MM.1S (cell line): ENCODE data around the gene CALCR.

ENCODE experiments used
- CTCF ChIP-seq: fragments of 300-600 bp; sonication (generic); IDR thresholded peaks from 2 replicates; pipeline ENCODE4 v1.5.1; 2016; ENCODE audit warnings: antibody characterized with exemption, low read length, mixed read lengths
- EZH2 ChIP-seq: fragments of 300-600 bp; sonication (generic); optimal IDR thresholded peaks from 2 replicates; pipeline ENCODE3; 2017; ENCODE audit warnings: low read depth, mild to moderate bottlenecking, antibody characterized with exemption, low read length, mixed read lengths
- EZH2phosphoT487 ChIP-seq: fragments of 300-600 bp; sonication (generic); IDR thresholded peaks from 2 replicates; pipeline ENCODE4 v1.6.1; 2018; ENCODE audit warnings: antibody characterized with exemption, low read length

GRCh38 chr7:93447509-93447908, 127.0 kb downstream of the CALCR start:
- TF ChIP-seq CTCF (no peak), EZH2phosphoT487 (no peak), EZH2 (no peak)
